ENCODE results near the gene C1orf21.

GRCh38 chr1:184647471-184647870, 260.6 kb downstream of the C1orf21 start:
- TF ChIP-seq EZH2 (IDR thresholded peaks at IDR 0.05; ENCODE audit: borderline replicate concordance, low read length) (no peak), CTCF (IDR thresholded peaks at IDR 0.05; ENCODE audit: low read length) (no peak)
